ENCODE measurements around the gene PDE4D. TPM values are rescaled to one million over a fixed set of nuclear protein-coding genes. Genes with fewer than 3 reads are reported as not detected.
"Not testable (repeated sequence)": the region's sequence is repeated elsewhere in the genome, so short reads cannot be mapped to it uniquely, and the experiment has no call there.

PDE4D gene
- total RNA-seq, 6 experiments from 2014 or later = 1.6 to 10.3 (median 5.6) TPM

DNA sequence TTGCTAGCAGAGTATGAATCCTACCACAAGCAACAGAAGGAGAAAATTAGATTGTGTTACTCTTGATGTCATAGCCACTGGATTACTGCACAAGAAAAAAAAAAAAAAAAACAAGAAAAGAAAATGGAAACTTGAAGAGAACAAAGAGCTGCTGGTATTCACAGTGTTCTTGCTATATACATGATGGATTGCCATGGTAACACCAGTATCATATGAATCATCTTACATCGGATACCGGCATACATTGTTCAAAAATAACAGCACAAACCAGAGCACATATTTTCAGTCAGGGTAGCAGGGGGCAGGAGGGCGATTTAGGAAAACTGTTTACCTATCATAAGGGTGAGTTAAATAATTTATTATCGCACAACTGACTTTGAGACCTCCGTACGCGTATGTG, 472.9 kb downstream of the PDE4D start:
- no peaks in the 10 kb centered on the region for H3K36me3 ChIP-seq
- no peak overlapping the region for H3K4me3 ChIP-seq
- no peak overlapping the region for H3K27ac ChIP-seq
- 95% methylated on average over 7 of the region's 7 CpGs for WGBS (ENCODE audit: insufficient coverage, low coverage, low lambda C conversion rate, missing lambda C conversion rate)
- no peak for DNase-seq
- H3K4me1 ChIP-seq = no peaks in the 10 kb centered on the region
- TF ChIP-seq, protein P1, sequence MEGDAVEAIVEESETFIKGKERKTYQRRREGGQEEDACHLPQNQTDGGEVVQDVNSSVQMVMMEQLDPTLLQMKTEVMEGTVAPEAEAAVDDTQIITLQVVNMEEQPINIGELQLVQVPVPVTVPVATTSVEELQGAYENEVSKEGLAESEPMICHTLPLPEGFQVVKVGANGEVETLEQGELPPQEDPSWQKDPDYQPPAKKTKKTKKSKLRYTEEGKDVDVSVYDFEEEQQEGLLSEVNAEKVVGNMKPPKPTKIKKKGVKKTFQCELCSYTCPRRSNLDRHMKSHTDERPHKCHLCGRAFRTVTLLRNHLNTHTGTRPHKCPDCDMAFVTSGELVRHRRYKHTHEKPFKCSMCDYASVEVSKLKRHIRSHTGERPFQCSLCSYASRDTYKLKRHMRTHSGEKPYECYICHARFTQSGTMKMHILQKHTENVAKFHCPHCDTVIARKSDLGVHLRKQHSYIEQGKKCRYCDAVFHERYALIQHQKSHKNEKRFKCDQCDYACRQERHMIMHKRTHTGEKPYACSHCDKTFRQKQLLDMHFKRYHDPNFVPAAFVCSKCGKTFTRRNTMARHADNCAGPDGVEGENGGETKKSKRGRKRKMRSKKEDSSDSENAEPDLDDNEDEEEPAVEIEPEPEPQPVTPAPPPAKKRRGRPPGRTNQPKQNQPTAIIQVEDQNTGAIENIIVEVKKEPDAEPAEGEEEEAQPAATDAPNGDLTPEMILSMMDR (IDR thresholded peaks at IDR 0.05) = no peak
- TF ChIP-seq POLR2A (IDR thresholded peaks at IDR 0.05) = no peak
- ATAC-seq = no peak
- no peaks in the 10 kb centered on the region for H3K9me3 ChIP-seq
- H3K27me3 ChIP-seq = no peaks in the 10 kb centered on the region
- intact Hi-C loops (cut with DNase I) = no loop called here

DNA sequence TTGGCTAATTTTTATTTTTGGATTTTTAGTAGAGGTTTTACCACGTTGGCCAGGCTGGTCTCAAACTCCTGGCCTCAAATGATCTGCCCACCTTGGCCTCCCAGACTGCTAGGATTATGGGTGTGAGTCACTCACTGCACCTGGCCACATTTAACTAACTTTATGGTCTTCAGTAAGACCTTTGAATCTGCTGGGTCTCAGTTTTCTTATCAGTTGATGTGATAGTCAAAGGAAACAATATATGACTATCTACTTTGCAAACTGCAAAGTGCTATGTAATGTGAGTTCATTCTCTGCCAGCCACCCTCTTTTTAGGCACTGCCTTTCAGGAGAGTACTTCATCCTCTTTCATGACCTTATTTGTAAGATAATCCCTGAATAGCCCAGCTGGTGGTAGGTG, 474.7 kb downstream of the PDE4D start:
- H3K4me3 ChIP-seq = no peak overlapping the region
- H3K9me3 ChIP-seq = no peaks in the 10 kb centered on the region
- no peaks in the 10 kb centered on the region for H3K4me1 ChIP-seq
- no peak for DNase-seq
- intact Hi-C loops (cut with DNase I) = no loop called here
- TF ChIP-seq, protein P1 (IDR thresholded peaks at IDR 0.05) = no peak
- TF ChIP-seq POLR2A (IDR thresholded peaks at IDR 0.05) = no peak
- H3K27me3 ChIP-seq = no peaks in the 10 kb centered on the region
- no peak for ATAC-seq
- 73% methylated on average over 1 of the region's 1 CpG for WGBS (ENCODE audit: insufficient coverage, low coverage, low lambda C conversion rate, missing lambda C conversion rate)
- no peak overlapping the region for H3K27ac ChIP-seq
- H3K36me3 ChIP-seq = no peaks in the 10 kb centered on the region

DNA sequence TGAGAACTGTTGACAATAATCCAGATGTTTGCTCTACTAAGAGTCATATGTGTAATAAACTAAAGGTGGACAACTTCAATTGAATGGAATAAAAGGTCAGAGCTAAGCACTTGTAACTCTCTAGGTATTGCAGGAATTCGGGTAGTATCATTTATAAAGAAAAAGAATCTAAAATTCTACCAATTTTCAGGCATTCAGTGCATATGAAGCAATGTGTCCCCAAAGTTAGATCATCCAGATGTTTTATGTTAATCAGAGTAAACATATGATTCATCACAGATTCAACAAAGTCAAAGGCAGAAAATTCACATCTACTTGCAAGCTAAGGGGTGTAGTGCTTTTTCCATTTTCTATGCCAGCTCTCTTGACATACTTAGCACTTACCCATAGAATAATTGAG, 477.1 kb downstream of the PDE4D start:
- Histone ChIP-seq H3K36me3 (no peaks in the 10 kb centered on the region), H3K4me1 (peaks cover 0 to 10% (median 4%) of the 10 kb centered on the region in 4 donors), H3K9me3 (no peaks in the 10 kb centered on the region), H3K27ac (no peak overlapping the region), H3K4me3 (no peak overlapping the region), H3K27me3 (no peaks in the 10 kb centered on the region)
- ATAC-seq (peak in 2 of 4 donors; percentile 40 to 81), DNase-seq (no peak)
- 64% methylated on average over 1 of the region's 1 CpG for WGBS (ENCODE audit: insufficient coverage, low coverage, low lambda C conversion rate, missing lambda C conversion rate)
- TF ChIP-seq POLR2A (IDR thresholded peaks at IDR 0.05) = no peak
- TF ChIP-seq, protein P1 (IDR thresholded peaks at IDR 0.05) = no peak
- intact Hi-C loops (cut with DNase I) = no loop called here

DNA sequence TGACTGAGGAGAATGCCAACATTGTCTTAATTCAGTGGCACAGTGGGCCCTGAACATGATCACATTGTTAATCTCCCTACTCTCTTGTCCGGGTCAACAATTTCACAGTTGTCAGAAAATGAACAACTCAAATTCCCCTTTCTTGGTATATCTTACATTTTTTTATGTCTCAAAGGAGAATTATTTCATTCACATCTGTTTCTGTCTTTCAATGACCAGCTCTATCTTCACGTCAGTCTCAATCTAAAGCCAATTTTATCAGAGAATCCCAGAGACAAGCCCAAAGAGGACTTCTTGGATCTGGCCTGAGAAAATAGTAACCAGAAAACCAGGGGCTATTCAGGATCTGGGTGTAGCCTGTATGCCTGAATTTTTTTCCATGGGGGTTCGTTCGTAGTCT, 477.5 kb downstream of the PDE4D start:
- Histone ChIP-seq H3K4me1 (peaks cover 0 to 10% (median 4%) of the 10 kb centered on the region in 4 donors), H3K9me3 (no peaks in the 10 kb centered on the region), H3K27me3 (no peaks in the 10 kb centered on the region), H3K36me3 (no peaks in the 10 kb centered on the region), H3K4me3 (no peak overlapping the region), H3K27ac (no peak overlapping the region)
- intact Hi-C loops (cut with DNase I) = no loop called here
- ATAC-seq (no peak), DNase-seq (no peak)
- 57% methylated on average over 4 of the region's 4 CpGs for WGBS (ENCODE audit: insufficient coverage, low coverage, low lambda C conversion rate, missing lambda C conversion rate)
- no peak for TF ChIP-seq POLR2A (IDR thresholded peaks at IDR 0.05)
- TF ChIP-seq, protein P1 (IDR thresholded peaks at IDR 0.05) = no peak

DNA sequence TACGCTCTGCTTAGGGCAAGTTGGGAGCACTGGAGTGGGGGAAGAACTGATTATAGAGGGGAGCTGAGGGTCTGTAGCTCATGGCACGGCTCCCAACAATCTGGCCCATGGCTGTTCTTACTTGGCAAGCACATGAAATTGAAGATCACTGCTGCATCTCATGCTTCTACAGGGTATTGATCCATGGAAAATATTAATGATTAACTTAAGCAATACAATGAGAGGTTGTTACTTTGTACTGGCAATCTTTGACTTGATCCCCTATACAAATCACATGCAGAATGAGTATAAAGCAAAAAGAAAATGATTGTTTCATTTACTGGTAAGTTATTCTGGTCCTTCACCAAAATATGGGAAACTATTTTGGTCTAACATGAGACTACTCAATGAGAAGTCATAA, 481.1 kb downstream of the PDE4D start:
- no peaks in the 10 kb centered on the region for H3K9me3 ChIP-seq
- TF ChIP-seq POLR2A (IDR thresholded peaks at IDR 0.05) = no peak
- TF ChIP-seq, protein P1 (IDR thresholded peaks at IDR 0.05) = no peak
- no peaks in the 10 kb centered on the region for H3K27me3 ChIP-seq
- H3K27ac ChIP-seq = no peak overlapping the region
- 20% methylated on average over 2 of the region's 2 CpGs for WGBS (ENCODE audit: insufficient coverage, low coverage, low lambda C conversion rate, missing lambda C conversion rate)
- H3K36me3 ChIP-seq = no peaks in the 10 kb centered on the region
- no peak for DNase-seq
- intact Hi-C loops (cut with DNase I) = no loop called here
- no peak overlapping the region for H3K4me3 ChIP-seq
- H3K4me1 ChIP-seq = peaks cover 0 to 10% (median 4%) of the 10 kb centered on the region in 4 donors
- ATAC-seq = peak in 3 of 4 donors; percentile 27 to 59 (median 32)

DNA sequence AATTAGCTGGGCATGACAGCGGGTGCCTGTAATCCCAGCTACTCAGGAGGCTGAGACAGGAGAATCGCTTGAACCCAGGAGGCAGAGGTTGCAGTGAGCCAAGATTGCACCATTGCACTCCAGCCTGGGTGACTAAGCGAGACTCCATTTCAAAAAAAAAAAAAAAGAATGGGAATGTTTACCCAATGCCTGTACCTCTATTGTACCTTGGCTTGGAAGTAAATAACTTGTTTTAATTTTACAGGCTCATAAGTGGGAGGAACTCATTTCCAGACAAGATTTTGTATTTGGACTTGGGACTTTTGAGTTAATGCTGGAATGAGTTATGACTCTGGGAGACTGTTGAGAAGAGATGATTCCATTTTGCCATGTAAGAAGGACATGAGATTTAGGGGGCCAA, 484.5 kb downstream of the PDE4D start:
- H3K27ac ChIP-seq; H3K27me3 ChIP-seq; H3K36me3 ChIP-seq; ATAC-seq; H3K4me1 ChIP-seq; H3K9me3 ChIP-seq; H3K4me3 ChIP-seq; DNase-seq; intact Hi-C loops (cut with DNase I): not testable (repeated sequence)
- 96% methylated on average over 3 of the region's 3 CpGs for WGBS (ENCODE audit: insufficient coverage, low coverage, low lambda C conversion rate, missing lambda C conversion rate)

Data from right lobe of liver (tissue), 6 donors.